Measurements from ENCODE around the gene RPTOR. TPM values are rescaled to one million over a fixed set of nuclear protein-coding genes. Genes with fewer than 3 reads are reported as not detected.

Gene RPTOR
- total RNA-seq, 1 experiment from 2014 or later: 58.0 TPM

DNA sequence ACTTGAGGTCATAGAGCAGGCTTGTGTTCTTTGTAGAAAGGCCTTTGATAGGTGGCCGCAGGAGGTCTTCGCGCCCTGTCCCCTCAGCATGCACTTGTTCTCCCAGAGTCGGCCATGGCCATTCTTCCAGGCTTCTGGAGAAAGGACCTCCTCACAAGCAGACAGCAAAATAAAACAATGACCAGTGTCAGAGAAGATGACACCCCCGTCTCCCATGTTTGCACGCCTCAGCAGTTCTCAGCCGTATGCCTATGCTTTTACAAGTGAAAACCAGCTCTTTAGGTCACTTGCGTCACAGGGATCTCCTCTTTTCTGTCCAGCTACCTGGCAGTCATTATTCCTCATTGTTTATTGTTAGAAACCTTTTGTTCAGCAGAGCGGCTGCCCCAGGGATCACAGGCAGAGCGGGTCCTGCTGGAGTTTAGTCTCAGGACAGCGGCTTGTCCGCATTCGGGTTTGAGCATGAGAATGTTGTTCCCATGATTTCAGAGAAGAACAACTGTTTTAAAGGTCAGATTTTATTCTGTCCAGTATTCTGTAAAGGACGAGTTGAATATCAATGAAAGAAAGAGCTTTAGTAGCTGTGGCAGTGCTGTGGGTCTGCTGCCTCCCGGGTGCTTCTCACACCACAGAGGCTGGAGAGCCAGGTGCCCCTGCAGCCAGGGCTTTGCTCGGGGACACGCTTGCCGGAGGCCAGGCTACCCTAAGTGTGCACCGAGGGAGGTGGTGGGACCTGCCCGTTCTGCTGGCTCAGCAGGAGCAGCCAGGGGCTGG is 123.9 kb downstream of the RPTOR start:
- intact Hi-C loops (cut with micrococcal nuclease; ENCODE audit: unreplicated experiment): no loop called here
- no peaks in the 10 kb centered on the region for H3K9me3 ChIP-seq (ENCODE audit: control insufficient read depth, insufficient read depth, low read depth, low read length)
- in situ Hi-C loops (cut with HindIII; ENCODE audit: low pct_unique_long_range_greater_than_20kb, low sequenced_read_pairs): no loop called here
- peaks cover 10% of the 10 kb centered on the region for H3K4me1 ChIP-seq (ENCODE audit: control insufficient read depth, insufficient read depth, low read length)
- POLR2A ChIA-PET: interaction anchor here (0.6 kb wide), 1 partner anchor 192 kb away, joined by 3 read pairs; no protein-coding TSS in a partner anchor
- no peak overlapping the region for H3K27ac ChIP-seq (ENCODE audit: low read length)
- ATAC-seq (no peak), DNase-seq (ENCODE audit: low read depth, low spot score) (no peak)
- no TSS peak for BruUV-seq (replicated peaks)
- H3K36me3 ChIP-seq (ENCODE audit: control insufficient read depth, insufficient read depth, low read length): no peaks in the 10 kb centered on the region
- CTCF ChIA-PET: no interaction called here
- no peaks in the 10 kb centered on the region for H3K27me3 ChIP-seq (ENCODE audit: control insufficient read depth, insufficient read depth, low read length)
- no peak for TF ChIP-seq TCF7L2 (IDR thresholded peaks at IDR 0.05; ENCODE audit: low read depth, low read length)
- TF ChIP-seq POLR2AphosphoS5 (IDR thresholded peaks at IDR 0.05; ENCODE audit: low read depth, low read length): no peak
- TF ChIP-seq, protein P1, sequence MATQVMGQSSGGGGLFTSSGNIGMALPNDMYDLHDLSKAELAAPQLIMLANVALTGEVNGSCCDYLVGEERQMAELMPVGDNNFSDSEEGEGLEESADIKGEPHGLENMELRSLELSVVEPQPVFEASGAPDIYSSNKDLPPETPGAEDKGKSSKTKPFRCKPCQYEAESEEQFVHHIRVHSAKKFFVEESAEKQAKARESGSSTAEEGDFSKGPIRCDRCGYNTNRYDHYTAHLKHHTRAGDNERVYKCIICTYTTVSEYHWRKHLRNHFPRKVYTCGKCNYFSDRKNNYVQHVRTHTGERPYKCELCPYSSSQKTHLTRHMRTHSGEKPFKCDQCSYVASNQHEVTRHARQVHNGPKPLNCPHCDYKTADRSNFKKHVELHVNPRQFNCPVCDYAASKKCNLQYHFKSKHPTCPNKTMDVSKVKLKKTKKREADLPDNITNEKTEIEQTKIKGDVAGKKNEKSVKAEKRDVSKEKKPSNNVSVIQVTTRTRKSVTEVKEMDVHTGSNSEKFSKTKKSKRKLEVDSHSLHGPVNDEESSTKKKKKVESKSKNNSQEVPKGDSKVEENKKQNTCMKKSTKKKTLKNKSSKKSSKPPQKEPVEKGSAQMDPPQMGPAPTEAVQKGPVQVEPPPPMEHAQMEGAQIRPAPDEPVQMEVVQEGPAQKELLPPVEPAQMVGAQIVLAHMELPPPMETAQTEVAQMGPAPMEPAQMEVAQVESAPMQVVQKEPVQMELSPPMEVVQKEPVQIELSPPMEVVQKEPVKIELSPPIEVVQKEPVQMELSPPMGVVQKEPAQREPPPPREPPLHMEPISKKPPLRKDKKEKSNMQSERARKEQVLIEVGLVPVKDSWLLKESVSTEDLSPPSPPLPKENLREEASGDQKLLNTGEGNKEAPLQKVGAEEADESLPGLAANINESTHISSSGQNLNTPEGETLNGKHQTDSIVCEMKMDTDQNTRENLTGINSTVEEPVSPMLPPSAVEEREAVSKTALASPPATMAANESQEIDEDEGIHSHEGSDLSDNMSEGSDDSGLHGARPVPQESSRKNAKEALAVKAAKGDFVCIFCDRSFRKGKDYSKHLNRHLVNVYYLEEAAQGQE (IDR thresholded peaks at IDR 0.05; ENCODE audit: insufficient read depth in 1 of 2, low read depth in 2 of 2, low read length in 1 of 2): no peak
- no peak for TF ChIP-seq CTCF (IDR thresholded peaks at IDR 0.05)
- TF ChIP-seq SIN3A (IDR thresholded peaks at IDR 0.05; ENCODE audit: borderline replicate concordance, insufficient read depth, low read depth, low read length): no peak
- no peak overlapping the region for H3K4me3 ChIP-seq (ENCODE audit: low read depth in 2 of 2, low read length in 2 of 2)

DNA sequence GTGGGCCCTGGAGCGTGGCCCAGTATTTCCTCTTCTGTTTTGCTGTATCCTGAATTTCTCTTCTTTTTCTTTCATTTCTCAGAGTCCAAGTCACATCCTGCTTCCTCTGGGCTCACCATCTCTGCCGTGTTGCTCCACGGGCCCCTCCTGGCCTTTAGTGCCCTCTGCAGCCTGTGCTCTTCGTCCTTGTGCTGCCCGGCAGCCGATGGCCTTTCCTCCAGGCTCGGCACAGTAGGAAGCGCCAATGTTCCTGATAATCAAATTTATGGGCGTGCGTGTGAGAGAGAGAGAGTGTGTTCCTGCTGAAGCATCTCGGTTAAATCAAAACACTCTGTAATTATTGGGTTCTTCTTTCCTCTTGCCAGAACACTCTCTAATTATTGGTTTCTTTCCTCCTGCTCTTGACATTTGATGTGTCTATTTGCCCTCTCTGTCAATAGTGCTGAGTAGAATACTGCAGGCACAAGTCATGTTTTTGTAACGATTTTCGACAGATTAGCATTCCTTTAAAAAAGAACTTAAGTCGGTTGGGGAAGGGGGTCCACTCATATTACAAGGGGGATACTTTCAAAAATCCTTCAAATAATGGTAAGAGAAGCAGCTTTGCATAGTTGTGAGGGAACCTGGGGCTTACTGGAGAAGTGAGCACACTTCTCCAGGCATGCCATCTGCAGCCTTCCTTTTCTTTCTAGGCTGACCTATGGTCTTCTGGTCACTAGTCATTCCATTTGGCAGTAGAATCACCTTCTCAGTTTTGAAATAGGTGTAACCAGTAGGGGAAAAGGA is 126.6 kb downstream of the RPTOR start:
- ATAC-seq (no peak), DNase-seq (ENCODE audit: low read depth, low spot score) (no peak)
- Histone ChIP-seq H3K4me3 (ENCODE audit: low read depth in 2 of 2, low read length in 2 of 2) (no peak overlapping the region), H3K9me3 (ENCODE audit: control insufficient read depth, insufficient read depth, low read depth, low read length) (no peaks in the 10 kb centered on the region), H3K4me1 (ENCODE audit: control insufficient read depth, insufficient read depth, low read length) (no peaks in the 10 kb centered on the region; the same call in 1 of the 2 replicates), H3K27me3 (ENCODE audit: control insufficient read depth, insufficient read depth, low read length) (no peaks in the 10 kb centered on the region), H3K36me3 (ENCODE audit: control insufficient read depth, insufficient read depth, low read length) (no peaks in the 10 kb centered on the region), H3K27ac (ENCODE audit: low read length) (no peak overlapping the region)
- intact Hi-C loops (cut with micrococcal nuclease; ENCODE audit: unreplicated experiment) (no loop called here), in situ Hi-C loops (cut with HindIII; ENCODE audit: low pct_unique_long_range_greater_than_20kb, low sequenced_read_pairs) (no loop called here)
- TF ChIP-seq TCF7L2 (IDR thresholded peaks at IDR 0.05; ENCODE audit: low read depth, low read length): no peak
- TF ChIP-seq SIN3A (IDR thresholded peaks at IDR 0.05; ENCODE audit: borderline replicate concordance, insufficient read depth, low read depth, low read length): no peak
- TF ChIP-seq CTCF (IDR thresholded peaks at IDR 0.05): no peak
- TF ChIP-seq, protein P1 (IDR thresholded peaks at IDR 0.05; ENCODE audit: insufficient read depth in 1 of 2, low read depth in 2 of 2, low read length in 1 of 2): no peak
- TF ChIP-seq POLR2AphosphoS5 (IDR thresholded peaks at IDR 0.05; ENCODE audit: low read depth, low read length): no peak
- no TSS peak for BruUV-seq (replicated peaks)
- ChIA-PET CTCF (no interaction called here), POLR2A (no interaction called here)
